GM19351 (cell line): Measurements from ENCODE around the gene ATPAF2.

Experiments
- ATAC-seq: cut with Tn5 transposase; IDR thresholded peaks from one replicate; pipeline ENCODE4 v1.9.1; 2021; ENCODE audit warnings: mild to moderate bottlenecking, moderate library complexity; ENCODE audit not compliant: unreplicated experiment

The ATPAF2 gene

GRCh38 chr17:18040261-18040858 lies 1.4 kb upstream of the ATPAF2 start:
- no peak for ATAC-seq

GRCh38 chr17:18039535-18040260 lies 730 bp upstream of the ATPAF2 start:
- peak; percentile 24 for ATAC-seq

DNA sequence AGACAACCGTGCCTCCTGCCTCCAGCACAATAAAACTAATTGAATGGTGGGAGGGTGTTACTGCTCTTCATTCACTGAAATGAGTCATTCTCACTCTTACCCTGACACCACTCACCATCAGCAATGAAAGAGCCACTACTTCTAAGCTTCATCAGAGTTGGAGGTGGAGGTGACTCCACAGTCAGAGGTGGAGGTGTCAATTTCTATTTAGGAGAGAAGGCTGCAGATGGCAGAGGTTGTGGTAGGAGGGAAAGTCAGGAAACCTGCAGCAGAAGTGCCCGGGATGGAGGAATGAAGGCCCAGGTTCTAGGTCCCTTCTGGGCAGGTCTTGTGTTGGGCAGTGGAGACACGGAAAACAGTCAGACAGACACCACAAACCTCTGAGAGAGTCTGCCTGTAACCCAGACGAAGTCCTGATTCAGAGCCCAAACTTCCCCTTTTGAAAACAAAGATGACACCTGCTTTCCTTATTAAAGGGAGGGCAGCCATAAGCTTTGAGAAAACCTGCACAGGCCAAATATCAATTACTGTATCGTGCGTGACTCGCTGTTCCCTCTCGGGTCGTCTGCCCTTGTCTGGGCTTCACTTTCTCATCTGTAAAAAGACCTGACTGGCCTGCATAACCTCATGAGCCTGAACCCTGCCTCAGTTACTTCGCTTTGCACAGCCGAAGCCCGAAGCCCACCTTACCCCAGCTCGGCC lies 668 bp downstream of the ATPAF2 start:
- ATAC-seq = no peak

GRCh38 chr17:18037486-18037885 lies 1.5 kb downstream of the ATPAF2 start:
- ATAC-seq = no peak

- ATAC-seq = no peak
Observed at GRCh38 chr17:18035704-18036103, 3.3 kb downstream of the ATPAF2 start.

- ATAC-seq = peak; percentile 64
Observed at GRCh38 chr17:18033442-18034099, 5.4 kb downstream of the ATPAF2 start.

DNA sequence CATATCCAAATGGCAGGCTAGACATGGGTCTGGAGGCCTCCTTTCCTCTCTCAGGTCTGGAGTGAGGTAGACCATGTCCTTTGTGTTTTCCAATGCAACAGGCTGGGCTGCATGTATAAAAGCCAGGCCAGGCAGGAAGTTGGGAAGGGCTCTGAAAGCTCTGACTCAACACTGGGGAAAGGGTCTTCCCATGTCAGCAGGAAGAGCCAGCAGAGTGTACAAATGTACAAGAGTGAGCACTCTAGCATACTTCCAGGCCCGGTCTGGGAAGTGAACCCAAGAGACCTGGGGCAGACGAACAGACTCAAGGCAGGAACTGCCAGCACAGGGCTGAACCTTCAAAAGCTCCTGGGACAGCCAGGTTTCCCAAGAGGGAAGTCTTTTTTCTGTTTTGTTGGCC lies 7.0 kb downstream of the ATPAF2 start:
- ATAC-seq = no peak

- no peak for ATAC-seq
Observed at GRCh38 chr17:18028952-18029540, 9.9 kb downstream of the ATPAF2 start.

- no peak for ATAC-seq
Observed at GRCh38 chr17:18028114-18028951, 10.6 kb downstream of the ATPAF2 start.

GRCh38 chr17:18027280-18027679 lies 11.7 kb downstream of the ATPAF2 start:
- no peak for ATAC-seq

GRCh38 chr17:18025945-18026776 lies 12.8 kb downstream of the ATPAF2 start:
- peak; percentile 31 for ATAC-seq

GRCh38 chr17:18025241-18025944 lies 13.6 kb downstream of the ATPAF2 start:
- peak; percentile 94 for ATAC-seq

DNA sequence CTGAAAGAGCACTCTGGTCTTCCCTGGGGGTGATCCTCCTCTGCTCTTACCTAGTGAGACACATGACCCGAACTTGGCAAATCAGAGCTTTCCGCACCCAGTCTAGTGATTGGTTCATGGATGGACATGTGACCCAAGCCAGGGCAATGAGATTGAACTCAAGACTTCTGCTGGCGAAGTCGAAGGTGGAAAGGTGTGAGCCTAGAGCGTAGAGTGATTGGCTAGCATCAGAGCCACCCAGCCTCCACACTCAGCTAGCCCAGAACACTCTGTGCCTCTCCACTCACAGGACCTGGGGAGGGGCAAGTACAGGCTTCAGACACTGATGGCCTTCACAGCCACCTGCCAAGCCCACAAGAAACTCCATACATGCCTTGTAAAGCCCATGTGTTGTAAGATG lies 17.6 kb downstream of the ATPAF2 start:
- ATAC-seq = no peak

GRCh38 chr17:18020971-18021370 lies 18.0 kb downstream of the ATPAF2 start:
- ATAC-seq = no peak

DNA sequence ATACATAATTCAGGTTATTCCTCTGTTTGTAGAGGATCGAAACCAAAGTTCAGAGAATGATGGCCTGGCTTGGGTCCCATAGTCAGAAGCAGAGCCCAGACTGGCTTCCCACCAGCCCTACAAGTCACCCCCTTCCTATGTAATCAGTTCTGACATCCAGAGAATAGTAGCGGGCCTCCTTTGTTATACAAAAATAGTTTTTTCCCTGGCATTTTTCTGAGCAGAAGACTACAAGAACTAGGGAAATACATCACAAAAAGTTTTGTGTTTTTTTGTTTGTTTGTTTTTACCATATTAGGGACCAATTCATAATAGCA lies 19.2 kb downstream of the ATPAF2 start:
- ATAC-seq = no peak

DNA sequence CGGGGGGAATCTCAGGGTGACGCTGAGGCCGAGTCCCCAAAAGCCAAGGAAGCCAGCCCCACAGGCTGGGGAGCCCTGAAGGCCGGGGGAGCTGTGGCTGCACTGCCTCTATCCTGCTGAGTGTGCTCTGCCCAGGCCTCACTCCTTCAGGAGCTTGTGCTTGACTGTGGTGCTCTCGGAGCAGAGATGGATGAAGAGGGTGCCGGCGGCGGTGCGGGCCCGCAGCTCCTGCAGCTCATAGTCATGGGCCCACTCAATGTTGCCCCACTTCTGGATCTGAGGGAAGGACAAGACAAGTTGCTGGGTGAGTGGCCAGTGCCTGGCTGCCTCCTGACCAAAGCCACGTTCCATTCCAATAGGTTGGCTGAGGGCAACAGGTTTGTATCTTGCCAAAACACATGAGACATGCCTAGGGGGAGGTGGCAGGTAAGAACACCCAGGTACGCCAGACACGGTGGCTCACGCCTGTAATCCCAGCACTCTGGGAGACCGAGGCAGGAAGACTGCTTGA lies 20.5 kb downstream of the ATPAF2 start:
- no peak for ATAC-seq

DNA sequence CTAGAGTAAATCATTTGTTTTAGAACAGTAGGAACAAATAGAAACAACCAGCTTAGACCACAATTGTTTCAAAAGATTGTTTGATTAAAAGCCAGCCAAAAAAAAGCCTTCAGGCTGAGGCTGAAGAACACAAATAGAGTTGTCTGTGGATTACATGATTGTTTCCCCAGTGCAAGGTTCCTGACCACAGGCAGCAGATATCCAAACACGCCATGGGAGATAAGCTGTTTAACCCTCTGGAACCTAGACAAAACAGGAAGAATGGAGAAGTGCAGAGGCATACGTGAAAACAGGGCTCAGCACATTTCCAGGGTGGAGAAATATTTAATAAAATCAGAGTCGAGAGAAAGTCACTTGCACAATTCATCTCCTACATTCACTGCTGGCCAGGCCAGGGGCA lies 21.0 kb downstream of the ATPAF2 start:
- ATAC-seq = no peak

DNA sequence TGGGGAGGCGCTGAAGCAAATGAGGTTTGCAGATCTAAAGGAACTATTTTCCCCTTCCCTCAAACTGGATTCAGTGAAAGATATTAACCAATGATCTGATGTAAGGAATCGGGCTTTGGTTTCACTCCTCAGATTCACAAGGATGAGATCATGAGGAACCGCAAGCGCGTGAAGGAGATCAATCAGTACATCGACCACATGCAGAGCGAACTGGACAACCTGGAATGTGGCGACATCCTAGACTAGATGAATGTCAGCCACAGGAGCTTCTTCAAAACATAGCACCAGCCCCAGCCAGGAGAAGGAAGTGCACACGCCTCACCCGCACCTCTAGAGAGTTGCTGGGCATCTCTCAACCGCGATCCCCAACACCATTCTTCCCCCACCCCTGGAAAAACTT lies 22.5 kb downstream of the ATPAF2 start:
- ATAC-seq = no peak

GRCh38 chr17:18015593-18015992 lies 23.4 kb downstream of the ATPAF2 start:
- ATAC-seq = no peak
